ENCODE data around the gene MEIKIN.

GRCh38 chr5:131767891-131768290 lies 177.6 kb downstream of the MEIKIN start:
- TF ChIP-seq, protein P1, sequence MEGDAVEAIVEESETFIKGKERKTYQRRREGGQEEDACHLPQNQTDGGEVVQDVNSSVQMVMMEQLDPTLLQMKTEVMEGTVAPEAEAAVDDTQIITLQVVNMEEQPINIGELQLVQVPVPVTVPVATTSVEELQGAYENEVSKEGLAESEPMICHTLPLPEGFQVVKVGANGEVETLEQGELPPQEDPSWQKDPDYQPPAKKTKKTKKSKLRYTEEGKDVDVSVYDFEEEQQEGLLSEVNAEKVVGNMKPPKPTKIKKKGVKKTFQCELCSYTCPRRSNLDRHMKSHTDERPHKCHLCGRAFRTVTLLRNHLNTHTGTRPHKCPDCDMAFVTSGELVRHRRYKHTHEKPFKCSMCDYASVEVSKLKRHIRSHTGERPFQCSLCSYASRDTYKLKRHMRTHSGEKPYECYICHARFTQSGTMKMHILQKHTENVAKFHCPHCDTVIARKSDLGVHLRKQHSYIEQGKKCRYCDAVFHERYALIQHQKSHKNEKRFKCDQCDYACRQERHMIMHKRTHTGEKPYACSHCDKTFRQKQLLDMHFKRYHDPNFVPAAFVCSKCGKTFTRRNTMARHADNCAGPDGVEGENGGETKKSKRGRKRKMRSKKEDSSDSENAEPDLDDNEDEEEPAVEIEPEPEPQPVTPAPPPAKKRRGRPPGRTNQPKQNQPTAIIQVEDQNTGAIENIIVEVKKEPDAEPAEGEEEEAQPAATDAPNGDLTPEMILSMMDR (IDR thresholded peaks at IDR 0.05), result no peak
- TF ChIP-seq POLR2A (IDR thresholded peaks at IDR 0.05), result no peak

Data from uterus (tissue), 2 donors.